ENCODE data around the gene SNAPC3.

The SNAPC3 gene

GRCh38 chr9:15492485-15493150 is 69.9 kb downstream of the SNAPC3 start:
- DNase-seq, result no peak

GRCh38 chr9:15498246-15498995 is 75.7 kb downstream of the SNAPC3 start:
- no peak for DNase-seq

GRCh38 chr9:15499139-15499538 is 76.5 kb downstream of the SNAPC3 start:
- no peak for DNase-seq

- peak in 2 of 3 experiments; percentile 10 to 62 for DNase-seq
Observed at GRCh38 chr9:15501179-15501578, 78.5 kb downstream of the SNAPC3 start.

GRCh38 chr9:15501803-15502202 is 79.1 kb downstream of the SNAPC3 start:
- no peak for DNase-seq

GRCh38 chr9:15505921-15506320 is 83.2 kb downstream of the SNAPC3 start:
- no peak for DNase-seq

GRCh38 chr9:15509931-15510788 is 87.5 kb downstream of the SNAPC3 start:
- peak; percentile 31 to 77 (median 71) for DNase-seq

GRCh38 chr9:15510789-15511575 is 88.3 kb downstream of the SNAPC3 start, which contains the start of gene PSIP1:
TSS of gene PSIP1 (minus strand) at chr9:15510970. CDS start at chr9:15510188, 782 bp downstream.
- peak; percentile 90 to 95 (median 93) for DNase-seq
